ENCODE results near the gene MTERF4. TPM values are rescaled to one million over a fixed set of nuclear protein-coding genes. Genes with fewer than 3 reads are reported as not detected.
A peak's percentile ranks its signal among the peaks of the same experiment; 100 is the strongest.

Gene MTERF4
- total and polyA plus RNA-seq, 2 of the 8 experiments (the other 6 are each of a cell fraction or from before 2014, with no cell fraction given), result 25.9 to 28.5 TPM

- TF ChIP-seq SRF (IDR thresholded peaks at IDR 0.05; ENCODE audit: low read depth, low read length) (no peak), SIN3A (conservative IDR thresholded peaks at IDR 0.05 in 1 of 2, IDR thresholded peaks at IDR 0.05 in 1 of 2; ENCODE audit: low read depth in 1 of 2, low read length in 2 of 2) (peak; percentile 77 to 83; a peak in 2 of 4 replicates), GTF2F1 (IDR thresholded peaks at IDR 0.05; ENCODE audit: borderline replicate concordance, low read depth, low read length) (no peak), CHD2 (IDR thresholded peaks at IDR 0.05; ENCODE audit: low read length) (no peak), POLR2AphosphoS5 (IDR thresholded peaks at IDR 0.05; ENCODE audit: low read depth, low read length) (no peak), CEBPB (IDR thresholded peaks at IDR 0.05; ENCODE audit: low read depth, low read length) (no peak), RNF2 (IDR thresholded peaks at IDR 0.05; ENCODE audit: borderline replicate concordance, low read depth, low read length, missing control alignments, poor library complexity, severe bottlenecking) (no peak), BRCA1 (IDR thresholded peaks at IDR 0.05; ENCODE audit: low read depth, low read length) (no peak), SAP30 (IDR thresholded peaks at IDR 0.05; ENCODE audit: insufficient read depth, insufficient replicate concordance, low read length) (no peak), CTBP2 (IDR thresholded peaks at IDR 0.05; ENCODE audit: borderline replicate concordance, insufficient read depth, insufficient read length, low read length) (no peak), RAD21 (IDR thresholded peaks at IDR 0.05 in 1 of 2, conservative IDR thresholded peaks at IDR 0.05 in 1 of 2; ENCODE audit: low read depth in 2 of 2, low read length in 2 of 2) (0 out of 4 replicates have a peak, but pooled peaks of 1 of the 2 experiments have one; percentile 13), CBX8 (IDR thresholded peaks at IDR 0.05; ENCODE audit: borderline replicate concordance, low read depth, low read length) (no peak), TCF12 (IDR thresholded peaks at IDR 0.05; ENCODE audit: low read depth, low read length) (no peak), JUN (IDR thresholded peaks at IDR 0.05; ENCODE audit: low read depth, low read length) (no peak), KDM4A (IDR thresholded peaks at IDR 0.05; ENCODE audit: low read depth, low read length, severe bottlenecking) (no peak), POU5F1 (IDR thresholded peaks at IDR 0.05; ENCODE audit: low read depth, low read length) (no peak), ATF2 (IDR thresholded peaks at IDR 0.05; ENCODE audit: low read length) (no peak), RXRA (IDR thresholded peaks at IDR 0.05; ENCODE audit: insufficient read depth, low read depth, low read length) (no peak), EGR1 (IDR thresholded peaks at IDR 0.05; ENCODE audit: borderline replicate concordance, low read depth, low read length) (no peak), CREB1 (IDR thresholded peaks at IDR 0.05) (no peak)
Observed at GRCh38 chr2:241049739-241050623, 52.1 kb downstream of the MTERF4 start (continued).

Measured in H1 (cell line).